H1 (cell line): ENCODE results near the gene TMEM245. TPM values are rescaled to one million over a fixed set of nuclear protein-coding genes. Genes with fewer than 3 reads are reported as not detected.

ENCODE experiments used
- HDAC2 ChIP-seq, 2 experiments: fragments of 300-600 bp in 1 of 2; sonication (generic) in 1 of 2; IDR thresholded peaks; 2 replicates each; pipeline ENCODE4 v1.6.1; 2011 to 2012; ENCODE audit warnings: low read depth in 2 of 2, low read length in 2 of 2, mild to moderate bottlenecking in 2 of 2, moderate library complexity in 2 of 2, borderline replicate concordance in 1 of 2, inconsistent platforms in 1 of 2
- SP4 ChIP-seq: IDR thresholded peaks from 2 replicates; pipeline ENCODE4 v1.6.1; 2012; ENCODE audit warnings: low read length, inconsistent platforms
- polyA plus RNA-seq, 7 experiments: library from polyadenylated mRNA; depleted of rRNA in 3 of 7; stranded (reverse) in 5 of 7; unstranded in 2 of 7; fragments of >200 nt in 5 of 7; fragments of 200-250 nt in 2 of 7; gene quantifications; 1 replicate in 5 of 7; 2 replicates in 1 of 7; 4 replicates in 1 of 7; pipeline versions ENCODE4 v1.2.1 to v1.2.3, GENCODE V29; 2011 to 2013; ENCODE audit warnings: missing spikeins in 2 of 7, mixed read lengths in 2 of 7
- total RNA-seq: library from RNA; stranded (reverse); fragmentation: NEBNext Ultra II Directional; extraction: Animal tissue kit (Norgen Biotek cat#: 25700); gene quantifications from 2 replicates; pipeline ENCODE4 v1.2.1, GENCODE V29; 2021
- TF ChIP-seq, protein P1 (sequence below): fragments of 300-600 bp; sonication (generic); IDR thresholded peaks from 2 replicates; pipeline ENCODE4 v1.7.1; 2012; ENCODE audit warnings: low read length, moderate library complexity, mild to moderate bottlenecking, inconsistent platforms; ENCODE audit not compliant: insufficient replicate concordance

Gene TMEM245
- total and polyA plus RNA-seq, 2 of the 8 experiments (the other 6 are each of a cell fraction or from before 2014, with no cell fraction given): 44.3 to 45.8 TPM

DNA sequence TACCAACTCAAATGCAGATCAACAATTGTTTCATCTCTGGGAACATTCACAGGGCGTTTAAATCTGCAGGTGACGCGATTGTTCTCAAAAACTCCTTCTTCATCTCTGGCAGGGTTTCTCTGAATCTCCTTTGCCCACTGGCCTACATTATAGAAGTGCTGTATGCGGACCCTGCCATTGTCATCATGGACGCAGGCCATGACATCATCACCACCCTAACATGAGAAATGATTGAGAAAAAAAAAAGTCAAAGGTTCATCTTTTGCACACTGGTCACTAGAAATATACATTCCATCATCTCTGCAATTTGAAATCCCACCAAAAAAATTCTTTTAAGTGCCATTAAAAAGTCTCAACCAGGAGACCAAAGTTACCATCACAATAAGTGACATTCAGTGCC is 21.6 kb upstream of the TMEM245 start (continued):
- TF ChIP-seq, protein P1, sequence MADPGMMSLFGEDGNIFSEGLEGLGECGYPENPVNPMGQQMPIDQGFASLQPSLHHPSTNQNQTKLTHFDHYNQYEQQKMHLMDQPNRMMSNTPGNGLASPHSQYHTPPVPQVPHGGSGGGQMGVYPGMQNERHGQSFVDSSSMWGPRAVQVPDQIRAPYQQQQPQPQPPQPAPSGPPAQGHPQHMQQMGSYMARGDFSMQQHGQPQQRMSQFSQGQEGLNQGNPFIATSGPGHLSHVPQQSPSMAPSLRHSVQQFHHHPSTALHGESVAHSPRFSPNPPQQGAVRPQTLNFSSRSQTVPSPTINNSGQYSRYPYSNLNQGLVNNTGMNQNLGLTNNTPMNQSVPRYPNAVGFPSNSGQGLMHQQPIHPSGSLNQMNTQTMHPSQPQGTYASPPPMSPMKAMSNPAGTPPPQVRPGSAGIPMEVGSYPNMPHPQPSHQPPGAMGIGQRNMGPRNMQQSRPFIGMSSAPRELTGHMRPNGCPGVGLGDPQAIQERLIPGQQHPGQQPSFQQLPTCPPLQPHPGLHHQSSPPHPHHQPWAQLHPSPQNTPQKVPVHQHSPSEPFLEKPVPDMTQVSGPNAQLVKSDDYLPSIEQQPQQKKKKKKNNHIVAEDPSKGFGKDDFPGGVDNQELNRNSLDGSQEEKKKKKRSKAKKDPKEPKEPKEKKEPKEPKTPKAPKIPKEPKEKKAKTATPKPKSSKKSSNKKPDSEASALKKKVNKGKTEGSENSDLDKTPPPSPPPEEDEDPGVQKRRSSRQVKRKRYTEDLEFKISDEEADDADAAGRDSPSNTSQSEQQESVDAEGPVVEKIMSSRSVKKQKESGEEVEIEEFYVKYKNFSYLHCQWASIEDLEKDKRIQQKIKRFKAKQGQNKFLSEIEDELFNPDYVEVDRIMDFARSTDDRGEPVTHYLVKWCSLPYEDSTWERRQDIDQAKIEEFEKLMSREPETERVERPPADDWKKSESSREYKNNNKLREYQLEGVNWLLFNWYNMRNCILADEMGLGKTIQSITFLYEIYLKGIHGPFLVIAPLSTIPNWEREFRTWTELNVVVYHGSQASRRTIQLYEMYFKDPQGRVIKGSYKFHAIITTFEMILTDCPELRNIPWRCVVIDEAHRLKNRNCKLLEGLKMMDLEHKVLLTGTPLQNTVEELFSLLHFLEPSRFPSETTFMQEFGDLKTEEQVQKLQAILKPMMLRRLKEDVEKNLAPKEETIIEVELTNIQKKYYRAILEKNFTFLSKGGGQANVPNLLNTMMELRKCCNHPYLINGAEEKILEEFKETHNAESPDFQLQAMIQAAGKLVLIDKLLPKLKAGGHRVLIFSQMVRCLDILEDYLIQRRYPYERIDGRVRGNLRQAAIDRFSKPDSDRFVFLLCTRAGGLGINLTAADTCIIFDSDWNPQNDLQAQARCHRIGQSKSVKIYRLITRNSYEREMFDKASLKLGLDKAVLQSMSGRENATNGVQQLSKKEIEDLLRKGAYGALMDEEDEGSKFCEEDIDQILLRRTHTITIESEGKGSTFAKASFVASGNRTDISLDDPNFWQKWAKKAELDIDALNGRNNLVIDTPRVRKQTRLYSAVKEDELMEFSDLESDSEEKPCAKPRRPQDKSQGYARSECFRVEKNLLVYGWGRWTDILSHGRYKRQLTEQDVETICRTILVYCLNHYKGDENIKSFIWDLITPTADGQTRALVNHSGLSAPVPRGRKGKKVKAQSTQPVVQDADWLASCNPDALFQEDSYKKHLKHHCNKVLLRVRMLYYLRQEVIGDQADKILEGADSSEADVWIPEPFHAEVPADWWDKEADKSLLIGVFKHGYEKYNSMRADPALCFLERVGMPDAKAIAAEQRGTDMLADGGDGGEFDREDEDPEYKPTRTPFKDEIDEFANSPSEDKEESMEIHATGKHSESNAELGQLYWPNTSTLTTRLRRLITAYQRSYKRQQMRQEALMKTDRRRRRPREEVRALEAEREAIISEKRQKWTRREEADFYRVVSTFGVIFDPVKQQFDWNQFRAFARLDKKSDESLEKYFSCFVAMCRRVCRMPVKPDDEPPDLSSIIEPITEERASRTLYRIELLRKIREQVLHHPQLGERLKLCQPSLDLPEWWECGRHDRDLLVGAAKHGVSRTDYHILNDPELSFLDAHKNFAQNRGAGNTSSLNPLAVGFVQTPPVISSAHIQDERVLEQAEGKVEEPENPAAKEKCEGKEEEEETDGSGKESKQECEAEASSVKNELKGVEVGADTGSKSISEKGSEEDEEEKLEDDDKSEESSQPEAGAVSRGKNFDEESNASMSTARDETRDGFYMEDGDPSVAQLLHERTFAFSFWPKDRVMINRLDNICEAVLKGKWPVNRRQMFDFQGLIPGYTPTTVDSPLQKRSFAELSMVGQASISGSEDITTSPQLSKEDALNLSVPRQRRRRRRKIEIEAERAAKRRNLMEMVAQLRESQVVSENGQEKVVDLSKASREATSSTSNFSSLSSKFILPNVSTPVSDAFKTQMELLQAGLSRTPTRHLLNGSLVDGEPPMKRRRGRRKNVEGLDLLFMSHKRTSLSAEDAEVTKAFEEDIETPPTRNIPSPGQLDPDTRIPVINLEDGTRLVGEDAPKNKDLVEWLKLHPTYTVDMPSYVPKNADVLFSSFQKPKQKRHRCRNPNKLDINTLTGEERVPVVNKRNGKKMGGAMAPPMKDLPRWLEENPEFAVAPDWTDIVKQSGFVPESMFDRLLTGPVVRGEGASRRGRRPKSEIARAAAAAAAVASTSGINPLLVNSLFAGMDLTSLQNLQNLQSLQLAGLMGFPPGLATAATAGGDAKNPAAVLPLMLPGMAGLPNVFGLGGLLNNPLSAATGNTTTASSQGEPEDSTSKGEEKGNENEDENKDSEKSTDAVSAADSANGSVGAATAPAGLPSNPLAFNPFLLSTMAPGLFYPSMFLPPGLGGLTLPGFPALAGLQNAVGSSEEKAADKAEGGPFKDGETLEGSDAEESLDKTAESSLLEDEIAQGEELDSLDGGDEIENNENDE: no peak
- TF ChIP-seq HDAC2 (IDR thresholded peaks at IDR 0.05; ENCODE audit: borderline replicate concordance in 1 of 2, low read depth in 2 of 2, low read length in 2 of 2) (no peak), SP4 (no peak)
- TF ChIP-seq, all 59 proteins: peak for 0
